Kidney (tissue), 14 donors: ENCODE results near the gene THADA. TPM values are rescaled to one million over a fixed set of nuclear protein-coding genes. Genes with fewer than 3 reads are reported as not detected.

Source experiments
- DNase-seq, 5 donors: peaks; one replicate each; pipeline ENCODE4 v3.0.0-alpha.2; 2013 to 2020
- FAIRE-seq: peaks from 2 replicates; lab custom pipeline; 2012; peaks lifted over from hg19 to GRCh38; lab: Jason Lieb, UNC
- H3K27ac ChIP-seq, 2 donors: one replicate each; pipeline ENCODE4 v1.7.0; 2013; ENCODE audit warnings: low read depth in 2 of 2, low read length in 2 of 2, inconsistent platforms in 1 of 2
- H3K27me3 ChIP-seq: one replicate; pipeline ENCODE4 v1.7.1; 2013; ENCODE audit warnings: low read length, inconsistent platforms; ENCODE audit not compliant: control insufficient read depth, insufficient read depth
- H3K36me3 ChIP-seq, 3 donors: one replicate each; pipeline versions ENCODE4 v1.7.0 to v1.7.1; 2013; ENCODE audit warnings: low read length in 3 of 3, control low read depth in 1 of 3, inconsistent platforms in 1 of 3; ENCODE audit not compliant: insufficient read depth in 3 of 3, control insufficient read depth in 2 of 3
- H3K4me1 ChIP-seq, 3 donors: one replicate each; pipeline versions ENCODE4 v1.7.0 to v1.7.1; 2013; ENCODE audit warnings: low read length in 3 of 3, inconsistent platforms in 1 of 3, low read depth in 1 of 3; ENCODE audit not compliant: control insufficient read depth in 2 of 3, insufficient read depth in 2 of 3
- H3K4me3 ChIP-seq, 3 donors: one replicate each; pipeline versions ENCODE4 v1.7.0 to v1.8.1; 2013; ENCODE audit warnings: low read length in 3 of 3, control low read depth in 1 of 3, inconsistent platforms in 1 of 3
- H3K9ac ChIP-seq, 3 donors: one replicate each; pipeline versions ENCODE4 v1.7.0 to v1.7.1; 2013; ENCODE audit warnings: low read length in 3 of 3, control low read depth in 1 of 3, inconsistent platforms in 1 of 3
- H3K9me3 ChIP-seq, 3 donors: one replicate each; pipeline versions ENCODE4 v1.7.0 to v1.7.1; 2013; ENCODE audit warnings: low read length in 3 of 3, control low read depth in 1 of 3, inconsistent platforms in 1 of 3; ENCODE audit not compliant: control insufficient read depth in 2 of 3, insufficient read depth in 1 of 3
- CTCF ChIP-seq: IDR thresholded peaks from 3 replicates; pipeline ENCODE4 v1.5.1; 2012; ENCODE audit warnings: mild to moderate bottlenecking, moderate library complexity, borderline replicate concordance; ENCODE audit not compliant: insufficient read depth; ENCODE audit errors: extremely low read depth
- intact Hi-C: fragments of 100-400 bp; cut with DNase I; formaldehyde crosslinking; loops from one replicate; pipeline ENCODE4 v1.11.1; 2022
- polyA plus RNA-seq: library from polyadenylated mRNA; stranded (reverse); fragments of 350-450 nt; fragmentation: Illumina TruSeq; extraction: RNeasy Lipid Tissue Mini Kit (QIAGEN cat#74804); gene quantifications from one replicate; pipeline ENCODE4 v1.2.3, GENCODE V29; 2014; ENCODE audit warnings: low read depth, low replicate concordance; ENCODE audit not compliant: insufficient read depth
- total RNA-seq: library from RNA; stranded (reverse); fragmentation: NEBNext Ultra II Directional; extraction: Animal tissue kit (Norgen Biotek cat#: 25700); gene quantifications from one replicate; pipeline ENCODE4 v1.2.1, GENCODE V29; 2021
- donor health status: control.
- donor health status: control.
- donor health status: control.
- donor health status: control.
- donor health status: control.
- donor health status: DM: yes; HTN: yes; CAD: no.
- donor health status: Normal renal cell carcinoma (clear cell type).

Gene THADA
- total and polyA plus RNA-seq, 2 donors from 2014 or later, result 21.4 to 45.1 TPM

- DNase-seq (no peak), FAIRE-seq (no peak)
- Histone ChIP-seq H3K4me3 (no peak overlapping the region), H3K27ac (no peak overlapping the region), H3K36me3 (no peaks in the 10 kb centered on the region), H3K4me1 (peaks cover 12 to 28% (median 18%) of the 10 kb centered on the region in 3 donors), H3K9ac (no peak overlapping the region), H3K9me3 (no peaks in the 10 kb centered on the region), H3K27me3 (no peaks in the 10 kb centered on the region)
- intact Hi-C loops, result no loop called here
- no peak for TF ChIP-seq CTCF
Observed at GRCh38 chr2:43410055-43410604, 185.7 kb downstream of the THADA start.

- FAIRE-seq, result no peak
- TF ChIP-seq CTCF, result no peak
- H3K9ac ChIP-seq, result no peak overlapping the region
- intact Hi-C loops, result no loop called here
- H3K27me3 ChIP-seq, result no peaks in the 10 kb centered on the region
- H3K9me3 ChIP-seq, result no peaks in the 10 kb centered on the region
- H3K27ac ChIP-seq, result no peak overlapping the region
- H3K4me3 ChIP-seq, result no peak overlapping the region
- peaks cover 6 to 22% (median 8%) of the 10 kb centered on the region in 3 donors for H3K4me1 ChIP-seq
- no peak for DNase-seq
- H3K36me3 ChIP-seq, result no peaks in the 10 kb centered on the region
Observed at GRCh38 chr2:43408407-43409160, 187.3 kb downstream of the THADA start.

- no peaks in the 10 kb centered on the region for H3K9me3 ChIP-seq
- DNase-seq (no peak), FAIRE-seq (no peak)
- intact Hi-C loops, result no loop called here
- no peaks in the 10 kb centered on the region for H3K36me3 ChIP-seq
- H3K27me3 ChIP-seq, result no peaks in the 10 kb centered on the region
- H3K4me3 ChIP-seq, result no peak overlapping the region
- no peak overlapping the region for H3K27ac ChIP-seq
- no peak overlapping the region for H3K9ac ChIP-seq
- no peak for TF ChIP-seq CTCF
- peaks cover 6 to 22% (median 8%) of the 10 kb centered on the region in 3 donors for H3K4me1 ChIP-seq
Observed at GRCh38 chr2:43407935-43408334, 187.9 kb downstream of the THADA start.
